Ammon's horn (tissue), 1 donor: Measurements from ENCODE around the gene DLG2.
A peak's percentile ranks its signal among the peaks of the same experiment; 100 is the strongest.
"Not testable (repeated sequence)": the region's sequence is repeated elsewhere in the genome, so short reads cannot be mapped to it uniquely, and the experiment has no call there.

Source experiments
- DNase-seq: peaks from one replicate; pipeline ENCODE4 v3.0.0-alpha.2; 2016; ENCODE audit warnings: low spot score

The DLG2 gene

GRCh38 chr11:83778596-83778995, 1848.5 kb downstream of the DLG2 start:
- no peak for DNase-seq

GRCh38 chr11:83773950-83774880, 1852.9 kb downstream of the DLG2 start:
- no peak for DNase-seq

- DNase-seq = no peak
Observed at GRCh38 chr11:83768489-83768888, 1858.7 kb downstream of the DLG2 start.

- no peak for DNase-seq
Observed at GRCh38 chr11:83766932-83767331, 1860.2 kb downstream of the DLG2 start.

- DNase-seq = no peak
Observed at GRCh38 chr11:83764643-83765042, 1862.5 kb downstream of the DLG2 start.

- DNase-seq = peak; percentile 62
Observed at GRCh38 chr11:83760932-83761331, 1866.2 kb downstream of the DLG2 start.

GRCh38 chr11:83759148-83759547, 1868.0 kb downstream of the DLG2 start:
- DNase-seq = no peak

- no peak for DNase-seq
Observed at GRCh38 chr11:83751041-83751440, 1876.1 kb downstream of the DLG2 start.

GRCh38 chr11:83746921-83747585, 1880.1 kb downstream of the DLG2 start:
- DNase-seq = no peak

- DNase-seq = no peak
Observed at GRCh38 chr11:83744620-83745192, 1882.4 kb downstream of the DLG2 start.

GRCh38 chr11:83736684-83737083, 1890.5 kb downstream of the DLG2 start:
- DNase-seq = peak; percentile 50

GRCh38 chr11:83734120-83734519, 1893.0 kb downstream of the DLG2 start:
- no peak for DNase-seq

GRCh38 chr11:83731288-83731687, 1895.9 kb downstream of the DLG2 start:
- not testable (repeated sequence) for DNase-seq

GRCh38 chr11:83728281-83728680, 1898.9 kb downstream of the DLG2 start:
- no peak for DNase-seq

GRCh38 chr11:83727251-83727650, 1899.9 kb downstream of the DLG2 start:
- DNase-seq = no peak

GRCh38 chr11:83726316-83726715, 1900.8 kb downstream of the DLG2 start:
- DNase-seq = no peak

GRCh38 chr11:83725728-83726127, 1901.4 kb downstream of the DLG2 start:
- peak; percentile 56 for DNase-seq

GRCh38 chr11:83725269-83725560, 1901.9 kb downstream of the DLG2 start:
- no peak for DNase-seq

GRCh38 chr11:83723999-83724398, 1903.1 kb downstream of the DLG2 start:
- DNase-seq = peak; percentile 47

GRCh38 chr11:83722392-83723119, 1904.6 kb downstream of the DLG2 start:
- no peak for DNase-seq

- no peak for DNase-seq
Observed at GRCh38 chr11:83721263-83721662, 1905.9 kb downstream of the DLG2 start.

GRCh38 chr11:83720675-83721074, 1906.5 kb downstream of the DLG2 start:
- no peak for DNase-seq
